ENCODE results near the gene SLC12A8. TPM values are rescaled to one million over a fixed set of nuclear protein-coding genes. Genes with fewer than 3 reads are reported as not detected.

The SLC12A8 gene
- total RNA-seq, 1 experiment from 2014 or later: 30.7 TPM

GRCh38 chr3:125090649-125091048 is 121.9 kb downstream of the SLC12A8 start:
- Histone ChIP-seq H4K20me1 (ENCODE audit: insufficient read depth) (no peaks in the 10 kb centered on the region), H2AFZ (no peak overlapping the region), H3K4me1 (replicated peaks; ENCODE audit: insufficient read depth) (no peaks in the 10 kb centered on the region), H3K4me3 (no peak overlapping the region), H3K27ac (no peak overlapping the region), H3K9me3 (ENCODE audit: insufficient read depth, low read depth) (no peaks in the 10 kb centered on the region), H3F3A (ENCODE audit: insufficient read depth, low read depth) (no peaks in the 10 kb centered on the region), H3K79me2 (ENCODE audit: low read depth) (no peaks in the 10 kb centered on the region), H3K4me2 (no peak overlapping the region), H3K9me2 (ENCODE audit: insufficient read depth) (no peaks in the 10 kb centered on the region), H3K27me3 (ENCODE audit: insufficient read depth, low read depth) (no peaks in the 10 kb centered on the region), H3K36me3 (ENCODE audit: low read depth) (no peaks in the 10 kb centered on the region; the same call in 1 of the 2 replicates)
- BruUV-seq (replicated peaks): no TSS peak
- TF ChIP-seq EZH2 (IDR thresholded peaks at IDR 0.05; ENCODE audit: low read depth): no peak
- TF ChIP-seq, protein P1, sequence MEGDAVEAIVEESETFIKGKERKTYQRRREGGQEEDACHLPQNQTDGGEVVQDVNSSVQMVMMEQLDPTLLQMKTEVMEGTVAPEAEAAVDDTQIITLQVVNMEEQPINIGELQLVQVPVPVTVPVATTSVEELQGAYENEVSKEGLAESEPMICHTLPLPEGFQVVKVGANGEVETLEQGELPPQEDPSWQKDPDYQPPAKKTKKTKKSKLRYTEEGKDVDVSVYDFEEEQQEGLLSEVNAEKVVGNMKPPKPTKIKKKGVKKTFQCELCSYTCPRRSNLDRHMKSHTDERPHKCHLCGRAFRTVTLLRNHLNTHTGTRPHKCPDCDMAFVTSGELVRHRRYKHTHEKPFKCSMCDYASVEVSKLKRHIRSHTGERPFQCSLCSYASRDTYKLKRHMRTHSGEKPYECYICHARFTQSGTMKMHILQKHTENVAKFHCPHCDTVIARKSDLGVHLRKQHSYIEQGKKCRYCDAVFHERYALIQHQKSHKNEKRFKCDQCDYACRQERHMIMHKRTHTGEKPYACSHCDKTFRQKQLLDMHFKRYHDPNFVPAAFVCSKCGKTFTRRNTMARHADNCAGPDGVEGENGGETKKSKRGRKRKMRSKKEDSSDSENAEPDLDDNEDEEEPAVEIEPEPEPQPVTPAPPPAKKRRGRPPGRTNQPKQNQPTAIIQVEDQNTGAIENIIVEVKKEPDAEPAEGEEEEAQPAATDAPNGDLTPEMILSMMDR (conservative IDR thresholded peaks at IDR 0.05): no peak
- no peak for DNase-seq
- ChIA-PET POLR2A (ENCODE audit: unreplicated experiment) (interaction anchor here (0.7 kb wide), 1 partner anchor 30 kb away, joined by 4 read pairs; no protein-coding TSS in a partner anchor), CTCF (no interaction called here)
- intact Hi-C loops (cut with micrococcal nuclease; ENCODE audit: unreplicated experiment): no loop called here

GRCh38 chr3:125087768-125088391 is 124.7 kb downstream of the SLC12A8 start:
- Histone ChIP-seq H4K20me1 (ENCODE audit: insufficient read depth) (no peaks in the 10 kb centered on the region), H3K4me2 (no peak overlapping the region), H3K79me2 (ENCODE audit: low read depth) (no peaks in the 10 kb centered on the region), H3K27ac (no peak overlapping the region), H3K36me3 (ENCODE audit: low read depth) (no peaks in the 10 kb centered on the region), H3K27me3 (ENCODE audit: insufficient read depth, low read depth) (no peaks in the 10 kb centered on the region), H2AFZ (no peak overlapping the region), H3K4me1 (replicated peaks; ENCODE audit: insufficient read depth) (no peaks in the 10 kb centered on the region), H3K9me3 (ENCODE audit: insufficient read depth, low read depth) (no peaks in the 10 kb centered on the region), H3K9me2 (ENCODE audit: insufficient read depth) (no peaks in the 10 kb centered on the region), H3F3A (ENCODE audit: insufficient read depth, low read depth) (no peaks in the 10 kb centered on the region), H3K4me3 (no peak overlapping the region)
- no TSS peak for BruUV-seq (replicated peaks)
- TF ChIP-seq, protein P1 (conservative IDR thresholded peaks at IDR 0.05): no peak
- no peak for TF ChIP-seq EZH2 (IDR thresholded peaks at IDR 0.05; ENCODE audit: low read depth)
- intact Hi-C loops (cut with micrococcal nuclease; ENCODE audit: unreplicated experiment): no loop called here
- no peak for DNase-seq
- CTCF ChIA-PET: no interaction called here
- POLR2A ChIA-PET (ENCODE audit: unreplicated experiment): no interaction called here

DNA sequence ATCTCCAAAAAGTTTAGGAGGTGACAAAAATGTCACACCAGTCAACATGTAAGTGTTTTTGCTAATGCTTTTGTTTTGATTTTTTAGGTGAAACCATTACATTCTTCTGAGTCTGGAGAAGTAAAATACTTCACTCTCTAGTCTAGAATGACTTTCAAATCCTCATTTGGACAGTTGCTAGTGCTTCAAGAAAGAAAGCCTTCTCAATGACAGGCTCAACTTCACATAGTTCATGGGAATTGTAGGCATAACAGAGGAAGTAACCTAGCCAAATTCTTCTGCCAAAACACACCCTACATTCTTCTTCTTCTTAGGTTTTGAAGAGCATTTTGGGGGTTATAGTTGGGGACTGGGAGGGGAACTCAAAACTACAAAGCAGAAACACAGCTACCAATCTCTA is 127.4 kb downstream of the SLC12A8 start:
- peaks cover 6% of the 10 kb centered on the region for H3F3A ChIP-seq (ENCODE audit: insufficient read depth, low read depth)
- CTCF ChIA-PET: no interaction called here
- no peaks in the 10 kb centered on the region for H3K9me3 ChIP-seq (ENCODE audit: insufficient read depth, low read depth)
- no peak for DNase-seq
- no peaks in the 10 kb centered on the region for H3K36me3 ChIP-seq (ENCODE audit: low read depth)
- TF ChIP-seq, protein P1 (conservative IDR thresholded peaks at IDR 0.05): no peak
- TF ChIP-seq EZH2 (IDR thresholded peaks at IDR 0.05; ENCODE audit: low read depth): no peak
- H3K9me2 ChIP-seq (ENCODE audit: insufficient read depth): no peaks in the 10 kb centered on the region
- H2AFZ ChIP-seq: no peak overlapping the region
- H3K79me2 ChIP-seq (ENCODE audit: low read depth): no peaks in the 10 kb centered on the region
- no peaks in the 10 kb centered on the region for H4K20me1 ChIP-seq (ENCODE audit: insufficient read depth)
- no peak overlapping the region for H3K27ac ChIP-seq
- intact Hi-C loops (cut with micrococcal nuclease; ENCODE audit: unreplicated experiment): no loop called here
- H3K27me3 ChIP-seq (ENCODE audit: insufficient read depth, low read depth): no peaks in the 10 kb centered on the region
- POLR2A ChIA-PET (ENCODE audit: unreplicated experiment): no interaction called here
- peaks cover 7% of the 10 kb centered on the region for H3K4me1 ChIP-seq (replicated peaks; ENCODE audit: insufficient read depth)
- no TSS peak for BruUV-seq (replicated peaks)
- no peak overlapping the region for H3K4me2 ChIP-seq
- H3K4me3 ChIP-seq: no peak overlapping the region

Measured in PC-9 (cell line).